ENCODE data around the gene KCNJ12. TPM values are rescaled to one million over a fixed set of nuclear protein-coding genes. Genes with fewer than 3 reads are reported as not detected.

KCNJ12 gene
- total RNA-seq, 1 experiment from 2014 or later: 5.8 TPM

- Histone ChIP-seq H4K20me1 (ENCODE audit: insufficient read depth) (no peaks in the 10 kb centered on the region), H3K9me2 (ENCODE audit: insufficient read depth) (no peaks in the 10 kb centered on the region), H3K4me2 (ENCODE audit: low read length) (no peak overlapping the region), H3K4me1 (ENCODE audit: control insufficient read depth in 1 of 2, insufficient read depth in 2 of 2, low read length in 2 of 2) (no peaks in the 10 kb centered on the region), H3K36me3 (ENCODE audit: control insufficient read depth in 1 of 2, insufficient read depth in 2 of 2, low read length in 2 of 2) (no peaks in the 10 kb centered on the region), H3K27ac (ENCODE audit: low read depth, low read length) (no peak overlapping the region), H3K27me3 (ENCODE audit: insufficient read depth, low read length) (peaks cover 6% of the 10 kb centered on the region; the same call in 1 of the 2 replicates), H3K9ac (ENCODE audit: low read length) (no peak overlapping the region), H3K79me2 (ENCODE audit: insufficient read depth, low read length) (no peaks in the 10 kb centered on the region), H3K9me3 (ENCODE audit: control insufficient read depth in 1 of 2, insufficient read depth in 1 of 2, low read depth in 1 of 2, low read length in 2 of 2) (no peaks in the 10 kb centered on the region), H2AFZ (ENCODE audit: low read depth, low read length, poor library complexity, severe bottlenecking) (no peak overlapping the region), H3K4me3 (replicated peaks in 1 of 2; ENCODE audit: low read depth in 1 of 2, low read length in 2 of 2) (no peak overlapping the region)
- intact Hi-C loops (cut with micrococcal nuclease): no loop called here
- ChIA-PET POLR2A (no interaction called here), RAD21 (ENCODE audit: low non-redundant PET in 1 of 2, low total read pairs in 2 of 2, uncharacterized antibody in 2 of 2, unreplicated experiment in 2 of 2) (no interaction called here), CTCF (no interaction called here)
- ATAC-seq: no peak
- no TSS peak for BruUV-seq (replicated peaks)
- TF ChIP-seq, protein P1, sequence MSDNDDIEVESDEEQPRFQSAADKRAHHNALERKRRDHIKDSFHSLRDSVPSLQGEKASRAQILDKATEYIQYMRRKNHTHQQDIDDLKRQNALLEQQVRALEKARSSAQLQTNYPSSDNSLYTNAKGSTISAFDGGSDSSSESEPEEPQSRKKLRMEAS (IDR thresholded peaks at IDR 0.05): no peak
- no peak for TF ChIP-seq ELF1 (IDR thresholded peaks at IDR 0.05; ENCODE audit: borderline replicate concordance, low read depth)
- no peak for TF ChIP-seq EZH2 (IDR thresholded peaks at IDR 0.05)
- no peak for TF ChIP-seq EGR1 (IDR thresholded peaks at IDR 0.05; ENCODE audit: low read depth)
- no peak for TF ChIP-seq ZNF274 (IDR thresholded peaks at IDR 0.05; ENCODE audit: low read depth, low read length)
- TF ChIP-seq CBX3 (IDR thresholded peaks at IDR 0.05; ENCODE audit: low read depth): no peak
- TF ChIP-seq ZFX (IDR thresholded peaks at IDR 0.05): no peak
- no peak for TF ChIP-seq POLR2A (IDR thresholded peaks at IDR 0.05; ENCODE audit: borderline replicate concordance, extremely low read depth, insufficient read depth, insufficient read length)
- no peak for TF ChIP-seq SRF (IDR thresholded peaks at IDR 0.05; ENCODE audit: low read depth)
- TF ChIP-seq JUND (IDR thresholded peaks at IDR 0.05): no peak
- TF ChIP-seq, protein P2, sequence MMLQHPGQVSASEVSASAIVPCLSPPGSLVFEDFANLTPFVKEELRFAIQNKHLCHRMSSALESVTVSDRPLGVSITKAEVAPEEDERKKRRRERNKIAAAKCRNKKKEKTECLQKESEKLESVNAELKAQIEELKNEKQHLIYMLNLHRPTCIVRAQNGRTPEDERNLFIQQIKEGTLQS (IDR thresholded peaks at IDR 0.05): no peak
- TF ChIP-seq EZH2phosphoT487 (IDR thresholded peaks at IDR 0.05; ENCODE audit: borderline replicate concordance): no peak
- TF ChIP-seq CTCF (IDR thresholded peaks at IDR 0.05 in 2 of 3, conservative IDR thresholded peaks at IDR 0.05 in 1 of 3; ENCODE audit: borderline replicate concordance in 1 of 3, insufficient read depth in 1 of 3, low read depth in 2 of 3, low read length in 2 of 3): no peak
- DNase-seq (ENCODE audit: low read depth, low spot score): no peak
Observed at GRCh38 chr17:21467196-21467595, 91.0 kb downstream of the KCNJ12 start.

All from HCT116 (cell line).